DLD1 (cell line): ENCODE data around the gene C9orf153.
"Not testable (repeated sequence)": the region's sequence is repeated elsewhere in the genome, so short reads cannot be mapped to it uniquely, and the experiment has no call there.

Experiments used
- in situ Hi-C: cut with HindIII; loops from 2 replicates; pipeline ENCODE4 v1.10.0; 2017; ENCODE audit warnings: low sequenced_read_pairs

C9orf153 gene

DNA sequence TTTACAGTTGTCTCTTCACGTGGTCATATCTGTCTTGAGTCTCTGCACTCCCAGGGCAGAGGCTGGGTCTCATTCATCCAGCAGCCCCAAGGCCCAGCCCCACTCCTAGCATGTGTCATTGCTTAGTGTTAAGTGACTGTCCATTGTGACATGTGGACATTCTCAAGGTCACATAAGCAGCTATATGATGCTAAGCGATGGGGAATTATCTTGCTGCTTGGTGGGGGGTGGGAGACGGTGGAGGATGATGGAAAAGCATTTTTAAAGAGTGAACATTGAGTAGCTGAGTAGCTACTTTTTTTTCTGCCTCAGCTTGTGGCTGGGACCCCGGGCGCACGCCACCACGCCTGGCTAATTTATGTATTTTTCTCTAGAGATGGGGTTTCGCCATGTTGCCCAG, at the start of gene C9orf153:
Gene C9orf153, minus strand, starts transcription at position 101 of the 400 bp plus-strand sequence. CDS start 30,054 bp downstream, outside the sequence.
- in situ Hi-C loops, result no loop called here

DNA sequence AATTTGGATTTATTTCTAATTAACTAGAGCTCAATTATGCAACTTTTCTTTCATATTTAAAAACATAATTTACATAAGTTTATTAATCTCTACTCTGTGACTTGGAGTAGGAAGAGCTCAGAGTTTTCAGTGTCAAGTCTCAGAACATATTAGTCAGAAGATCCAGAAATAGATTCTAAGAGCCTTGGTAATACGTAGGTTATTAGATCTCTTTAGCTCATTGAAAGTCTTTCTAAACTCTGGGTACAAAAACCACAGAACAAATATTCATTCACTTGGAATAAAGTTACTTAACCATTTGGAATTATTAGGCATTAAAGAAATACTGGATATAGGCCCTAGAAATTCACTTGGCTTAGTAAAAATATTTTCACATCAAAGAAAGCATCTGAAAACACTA, 49.2 kb upstream of the C9orf153 start:
- in situ Hi-C loops, result no loop called here

DNA sequence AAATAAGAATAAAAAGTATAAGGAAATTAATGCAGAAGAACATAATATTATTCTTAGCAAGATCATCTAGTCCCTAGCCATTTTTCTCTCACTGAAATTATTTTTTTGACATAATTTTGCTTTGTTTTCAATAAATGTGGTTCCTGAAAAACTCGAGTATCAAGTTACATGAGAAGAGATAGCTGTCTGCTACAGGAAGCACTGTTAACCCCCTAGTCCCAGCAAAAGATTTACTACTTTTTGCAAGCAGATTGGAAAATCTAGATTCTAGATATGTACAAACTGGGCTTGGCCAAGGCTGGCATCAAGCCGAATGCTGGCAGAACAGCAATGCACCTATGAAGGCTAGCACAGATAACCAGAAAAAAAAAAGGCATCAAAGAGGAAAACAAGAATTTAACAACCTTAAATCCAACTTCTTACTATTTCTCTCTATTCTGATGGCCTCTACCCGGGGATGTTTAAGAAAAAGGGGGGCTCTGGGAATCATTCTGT, 44.8 kb upstream of the C9orf153 start:
- in situ Hi-C loops, result no loop called here

DNA sequence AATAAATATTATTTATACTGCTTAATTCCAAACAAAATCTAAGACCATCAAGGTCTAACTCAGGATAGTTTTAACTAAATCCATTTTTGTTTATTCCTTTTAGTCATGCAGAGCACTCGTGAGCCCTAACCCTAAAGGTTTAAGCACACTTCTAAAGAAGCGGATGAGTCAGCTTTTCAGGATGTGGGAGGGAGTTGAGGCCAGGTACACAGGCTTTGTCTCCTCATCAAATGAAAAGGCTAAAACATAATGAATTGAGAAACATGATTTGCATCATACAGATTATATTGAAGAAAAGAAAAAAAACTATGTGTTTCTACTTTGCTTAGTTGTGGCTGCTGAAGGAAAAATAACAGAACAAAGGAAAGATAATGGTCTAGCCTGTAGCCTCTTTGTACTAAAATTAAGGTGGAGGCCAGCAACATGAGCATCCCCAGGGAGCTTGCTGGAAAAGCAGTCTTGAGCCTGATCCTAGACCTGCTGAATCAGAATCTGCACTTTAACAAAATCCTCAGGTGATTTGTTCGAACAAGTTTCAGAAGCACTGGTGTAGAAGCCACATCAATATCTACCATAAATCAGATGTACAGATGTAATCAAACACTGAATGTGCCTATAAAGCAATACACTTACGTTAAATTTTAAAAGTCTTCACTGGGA, 44.0 kb upstream of the C9orf153 start:
- in situ Hi-C loops, result no loop called here

DNA sequence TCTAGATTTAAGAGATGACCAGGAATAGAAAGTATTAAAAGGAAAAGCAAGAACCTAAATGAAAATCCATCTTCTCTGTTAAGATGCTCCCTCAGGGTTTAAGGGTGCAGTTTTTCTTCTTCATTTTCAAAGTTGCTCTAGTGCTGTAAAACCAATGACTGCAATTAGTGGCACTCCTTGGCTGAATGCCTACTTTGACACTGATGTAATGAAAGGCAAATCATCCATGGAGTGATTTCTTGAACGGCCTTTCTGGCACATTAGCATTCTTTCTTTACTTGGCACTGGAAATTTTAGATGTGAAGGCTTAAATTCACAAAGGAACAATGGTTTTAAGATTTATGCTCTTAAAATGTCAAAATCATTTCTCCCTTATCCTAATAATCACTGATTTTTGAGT, 42.2 kb upstream of the C9orf153 start:
- in situ Hi-C loops, result no loop called here

DNA sequence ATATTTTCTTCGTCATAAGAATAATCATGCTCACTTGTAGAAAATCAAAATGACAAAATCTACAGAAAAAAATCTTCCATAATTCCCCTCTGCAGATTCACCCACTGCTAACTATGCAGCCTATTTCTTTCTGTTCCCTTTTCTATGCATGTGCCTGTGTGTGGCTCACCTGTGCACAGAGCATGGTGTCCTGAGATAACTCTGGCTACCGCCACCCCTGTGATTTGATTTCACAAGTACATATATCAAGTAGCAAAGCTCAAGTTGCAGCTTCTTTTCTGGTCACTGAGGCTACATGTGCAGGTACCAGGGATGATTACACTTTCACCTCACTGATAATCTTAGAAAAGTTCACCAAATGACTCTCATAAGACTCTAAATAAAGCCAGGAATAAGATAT, 41.2 kb upstream of the C9orf153 start:
- in situ Hi-C loops, result no loop called here

DNA sequence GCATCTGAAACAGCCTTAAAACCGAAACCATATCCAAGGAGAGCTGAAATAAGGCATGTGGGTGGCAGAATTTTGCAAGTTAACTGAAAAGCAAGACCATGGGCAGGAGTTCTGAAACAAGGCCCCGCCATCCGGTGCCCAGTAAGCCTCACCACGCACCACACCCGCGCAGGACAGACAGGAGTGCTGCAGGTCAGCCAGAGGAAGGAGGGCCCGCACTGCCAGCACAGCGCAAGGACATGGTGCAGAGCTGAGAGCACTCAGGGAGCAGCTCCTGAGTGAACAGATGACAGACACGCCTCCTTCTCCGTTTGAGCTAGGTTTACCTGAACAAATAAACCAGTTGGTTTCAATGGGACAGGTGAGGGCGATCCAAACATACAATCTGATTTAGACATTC, 39.4 kb upstream of the C9orf153 start:
- in situ Hi-C loops, result no loop called here

DNA sequence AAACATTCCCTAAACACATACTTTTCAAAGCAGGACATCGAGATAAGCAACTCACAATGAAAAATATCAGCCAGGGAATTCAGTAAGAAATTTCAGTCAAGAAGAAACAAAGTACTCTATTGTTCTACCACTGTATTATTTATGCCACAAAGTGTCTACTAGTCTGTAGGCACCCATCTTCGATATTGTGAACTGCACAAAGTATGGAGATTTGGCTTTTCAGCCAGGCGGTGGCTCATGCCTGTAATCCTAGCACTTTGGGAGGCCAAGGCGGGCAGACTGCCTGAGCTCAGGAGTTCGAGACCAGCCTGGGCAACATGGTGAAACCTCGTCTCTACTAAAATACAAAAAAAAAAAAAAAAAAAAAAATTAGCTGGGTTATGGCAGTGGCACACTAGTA, 30.9 kb upstream of the C9orf153 start:
- in situ Hi-C loops, result not testable (repeated sequence)

DNA sequence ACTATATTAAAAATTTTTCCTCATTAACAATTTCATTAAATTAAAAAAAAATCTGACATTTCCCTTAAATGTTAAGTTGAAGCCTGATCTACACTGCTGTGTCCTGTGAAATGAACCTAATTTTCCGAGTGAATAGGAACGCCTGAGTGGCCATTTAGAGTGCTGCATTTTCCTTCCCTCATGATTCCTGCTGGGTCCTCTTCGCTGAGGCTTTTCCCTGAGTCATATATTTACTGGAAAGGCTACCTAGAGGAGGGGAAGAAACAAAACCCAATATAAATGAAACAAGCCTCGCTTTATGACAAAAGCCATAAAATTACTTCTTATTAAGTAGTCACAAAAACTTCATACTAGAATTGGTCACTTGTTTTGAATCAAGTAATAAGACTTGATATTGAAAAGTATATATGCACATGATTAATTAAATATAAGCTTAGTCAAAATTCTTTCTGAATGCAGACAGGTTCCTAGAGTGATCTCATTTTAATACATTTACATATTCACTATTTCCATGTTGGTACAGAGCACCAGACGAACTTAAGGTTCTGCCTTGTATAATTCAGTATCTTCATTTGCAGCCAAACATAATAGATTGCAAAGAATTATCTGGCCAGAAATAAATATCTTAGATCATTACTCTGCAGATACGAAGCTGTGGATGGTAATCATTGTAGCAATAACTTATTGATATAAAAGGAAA, 29.2 kb upstream of the C9orf153 start:
- in situ Hi-C loops, result no loop called here

DNA sequence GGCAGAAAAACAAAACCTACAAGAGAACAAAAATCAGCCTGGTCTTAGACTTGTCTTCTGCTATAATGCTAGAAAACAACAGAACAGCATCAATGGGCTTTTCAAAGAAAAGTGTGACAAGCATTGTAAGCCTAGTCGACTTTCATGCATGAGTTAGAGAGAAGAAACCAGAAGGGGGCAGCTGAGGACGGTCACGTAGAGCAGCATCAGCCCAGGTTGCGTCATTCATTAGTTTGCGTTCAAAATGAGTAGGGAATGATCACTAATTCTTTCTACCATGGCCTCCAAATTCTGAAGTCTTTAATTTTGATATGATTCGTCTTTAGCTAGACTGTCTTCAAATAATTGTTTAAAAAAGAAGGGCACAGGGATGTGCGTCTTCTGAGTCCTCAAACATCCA, 27.6 kb upstream of the C9orf153 start:
- in situ Hi-C loops, result no loop called here

DNA sequence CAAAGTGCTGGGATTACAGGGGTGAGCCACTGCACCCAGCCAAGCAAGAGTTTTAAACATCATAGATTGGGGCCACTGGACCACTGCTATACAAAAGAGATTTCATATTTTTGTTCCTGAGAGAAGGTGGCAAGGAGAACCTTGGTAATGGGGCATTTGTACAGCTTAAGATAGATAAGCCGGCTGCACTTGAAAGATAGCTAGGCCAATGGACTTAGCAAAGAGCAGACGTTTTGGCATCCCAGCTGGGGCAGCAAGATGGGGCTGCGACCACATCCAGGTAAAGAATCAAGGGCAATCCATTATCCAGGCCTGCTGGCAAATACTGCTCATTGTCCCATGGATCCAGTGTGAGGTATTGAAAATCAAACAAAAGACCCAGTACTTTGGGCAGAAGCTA, 26.8 kb upstream of the C9orf153 start:
- in situ Hi-C loops, result no loop called here

DNA sequence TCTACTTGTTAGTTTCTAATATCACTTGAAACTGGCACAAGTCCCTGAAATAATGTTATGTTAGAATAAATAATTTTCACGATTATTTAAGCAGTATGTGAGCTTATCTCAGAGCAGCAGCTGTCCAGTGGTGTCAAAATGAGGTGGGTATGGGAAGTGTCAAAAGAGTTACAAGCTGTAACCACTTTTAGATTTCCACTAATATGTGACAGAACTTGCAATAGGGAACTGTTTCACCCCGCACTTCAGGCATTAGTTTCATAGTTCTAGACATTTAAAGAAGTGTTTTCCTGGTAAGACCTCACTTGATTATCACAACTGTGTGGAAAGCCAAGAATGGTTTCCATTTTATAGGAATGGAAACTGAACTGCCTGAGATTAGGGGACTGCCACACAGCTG, 25.8 kb upstream of the C9orf153 start:
- in situ Hi-C loops, result no loop called here

DNA sequence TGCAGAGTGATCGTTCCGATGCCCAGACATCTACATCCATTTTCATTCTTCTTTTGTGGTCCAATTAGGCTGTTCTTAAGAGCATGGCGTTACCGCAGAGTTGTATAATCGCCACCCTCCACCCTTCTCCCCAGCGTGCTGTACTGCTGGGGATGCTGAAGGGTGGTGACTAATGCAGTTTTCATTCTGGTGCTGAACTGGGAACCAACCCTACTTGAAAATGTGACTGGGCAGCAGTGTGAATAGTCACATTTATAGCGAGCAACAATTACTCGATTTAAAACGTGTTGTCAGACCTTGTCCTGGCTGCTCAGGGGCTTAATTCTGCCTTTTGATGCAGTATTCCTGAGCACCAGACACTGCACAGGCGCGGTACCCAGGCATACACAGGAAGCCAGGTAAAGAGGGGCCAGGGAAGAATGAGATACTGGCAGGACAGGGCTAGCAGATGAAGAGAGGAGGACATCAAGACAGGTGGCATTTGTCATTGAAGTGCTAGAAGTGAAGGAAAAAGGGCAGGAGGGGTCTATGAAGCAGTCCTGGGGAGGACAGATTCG, 23.6 kb upstream of the C9orf153 start:
- in situ Hi-C loops, result no loop called here

DNA sequence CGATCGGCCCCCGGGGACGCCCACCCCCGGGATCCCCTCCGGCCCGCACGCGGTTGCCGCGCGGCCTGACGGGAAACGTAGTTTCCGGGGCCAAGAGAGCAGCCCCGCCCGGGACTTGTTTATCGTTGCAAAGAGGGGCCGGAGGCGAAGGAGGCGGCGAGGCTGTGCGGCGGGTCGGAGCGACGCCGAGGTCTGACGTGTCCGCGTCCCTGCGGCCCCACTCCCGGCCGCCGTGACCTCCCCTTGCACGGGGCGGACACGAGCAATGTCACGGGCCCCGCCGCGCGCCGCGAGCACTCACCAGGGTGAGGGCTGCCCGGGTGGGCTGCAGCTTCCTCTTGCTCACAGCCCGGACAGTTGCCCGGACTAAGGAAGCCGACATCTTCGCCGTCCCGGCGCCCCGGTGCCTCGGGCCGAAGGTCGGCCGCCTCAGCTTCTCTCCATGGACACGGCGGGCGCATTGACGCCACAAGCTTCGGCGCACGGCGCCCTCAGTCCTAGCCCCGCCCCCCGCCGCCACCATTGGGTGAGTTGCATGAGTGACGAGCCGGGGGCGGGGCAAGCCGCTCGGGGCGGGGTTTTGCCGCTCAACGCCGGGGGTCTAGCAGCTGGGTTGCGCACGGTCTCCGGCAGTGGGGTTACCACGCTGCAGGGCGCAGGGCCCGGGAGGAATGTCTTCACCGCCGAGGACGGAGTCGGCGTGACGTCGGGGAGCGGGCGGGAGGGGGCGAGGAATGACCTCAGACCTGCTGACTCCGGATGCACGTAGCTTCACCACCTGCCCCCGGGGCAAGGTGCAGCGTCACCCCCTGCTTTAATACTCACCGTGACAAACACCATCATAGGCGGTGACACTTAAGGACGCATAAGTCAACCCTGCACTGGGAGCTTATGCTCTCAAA, 22.9 kb upstream of the C9orf153 start, which contains the start of gene ISCA1:
Gene ISCA1, minus strand, starts transcription at position 462 of the 902 bp plus-strand sequence. Its CDS starts 80 bp downstream, at position 382.
- in situ Hi-C loops, result no loop called here

DNA sequence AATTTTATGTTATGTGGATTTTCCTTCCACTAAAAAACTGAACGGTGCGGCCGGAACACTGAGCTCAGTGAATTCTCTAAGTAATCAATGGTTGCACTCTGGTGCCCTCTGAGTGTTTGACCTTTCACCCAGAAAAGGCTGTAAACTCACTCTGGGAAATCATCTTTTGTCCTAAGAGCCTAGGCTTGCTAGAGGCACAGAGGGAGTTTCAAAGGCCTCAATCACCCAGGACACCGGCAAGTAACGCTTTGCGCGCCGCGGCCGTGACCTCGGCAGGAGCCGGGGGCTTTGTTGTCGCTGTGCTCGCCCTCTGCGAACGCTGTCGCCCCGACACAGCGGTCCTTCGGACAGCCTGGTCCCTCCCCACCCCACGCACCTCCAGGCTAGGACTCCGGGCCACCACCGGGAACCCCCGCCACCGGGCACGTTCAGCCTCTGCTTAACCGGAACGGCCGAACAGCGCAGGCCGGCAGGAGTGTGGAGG, 22.2 kb upstream of the C9orf153 start:
- in situ Hi-C loops, result no loop called here

DNA sequence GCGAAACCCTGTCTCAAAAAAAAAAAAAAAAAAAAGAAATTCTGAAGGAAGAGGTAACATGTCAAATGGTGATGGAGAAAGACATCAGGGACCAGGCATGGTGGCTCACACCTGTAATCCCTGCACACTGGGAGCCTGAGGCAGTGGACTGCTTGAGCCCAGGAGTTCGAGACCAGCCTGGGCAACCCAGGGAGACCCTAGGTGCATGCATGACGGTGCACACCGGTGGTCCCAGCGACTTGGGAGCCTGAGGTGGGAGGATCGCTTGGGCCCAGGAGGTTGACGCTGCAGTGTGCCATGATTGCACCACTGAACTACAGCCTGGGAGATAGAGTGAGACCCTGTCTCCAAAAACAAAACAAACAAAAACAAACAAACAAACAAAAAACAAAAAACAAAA, 21.1 kb upstream of the C9orf153 start:
- in situ Hi-C loops, result no loop called here

DNA sequence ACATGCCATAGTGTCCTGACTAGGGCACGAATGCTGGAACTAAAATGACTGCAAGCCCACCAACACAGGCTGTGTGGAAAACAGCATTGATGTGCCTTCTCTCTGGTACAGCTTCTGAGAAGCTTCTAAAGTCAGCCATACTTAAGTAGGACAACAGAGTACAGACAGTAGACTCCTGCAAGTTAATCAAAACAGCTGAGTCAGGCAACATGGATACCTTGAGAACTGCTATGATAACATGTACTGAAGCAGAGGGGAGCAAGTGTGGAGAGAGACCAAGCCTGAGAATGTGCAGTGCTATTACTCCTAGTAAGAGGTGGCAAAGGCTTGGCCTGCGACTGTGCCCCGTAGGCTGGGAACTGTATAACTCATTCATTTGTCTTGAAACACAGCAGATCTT, 20.4 kb upstream of the C9orf153 start:
- in situ Hi-C loops, result no loop called here

DNA sequence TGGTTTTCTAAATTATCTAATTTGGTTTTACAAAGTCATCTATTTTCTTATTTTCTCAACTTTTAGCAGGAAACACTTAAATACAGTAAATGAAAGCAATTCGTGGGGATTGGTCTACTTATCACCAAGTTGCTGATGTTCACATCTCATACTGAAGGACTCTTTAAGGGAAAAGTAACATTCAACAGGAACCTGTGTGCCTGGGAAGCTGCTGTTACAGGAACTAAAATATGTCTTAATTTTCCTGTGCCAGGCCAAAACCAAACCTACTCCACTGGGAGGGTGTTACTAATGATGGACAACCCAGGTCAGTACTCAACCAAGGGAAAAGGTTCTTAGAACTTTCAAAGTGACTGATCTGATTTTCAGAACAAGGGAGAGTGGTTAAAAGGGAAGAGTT, 17.6 kb upstream of the C9orf153 start:
- in situ Hi-C loops, result no loop called here

DNA sequence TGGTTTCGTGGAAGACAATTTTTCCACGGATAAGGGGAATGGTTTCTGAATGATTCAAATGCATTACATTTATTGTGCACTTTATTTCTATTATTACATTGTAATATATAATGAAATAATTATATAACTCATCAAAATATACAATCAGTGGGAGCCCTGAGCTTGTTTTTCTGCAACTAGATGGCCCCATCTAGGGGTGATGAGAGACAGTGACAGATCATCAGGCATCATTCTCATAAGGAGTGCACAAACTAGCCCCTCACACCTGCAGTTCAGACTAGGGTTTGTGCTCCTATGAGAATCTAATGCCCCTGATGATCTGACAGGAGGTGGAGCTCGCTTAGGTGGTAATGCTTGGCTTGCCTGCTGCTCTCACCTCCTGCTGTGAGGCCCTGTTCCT, 16.5 kb upstream of the C9orf153 start:
- in situ Hi-C loops, result no loop called here

DNA sequence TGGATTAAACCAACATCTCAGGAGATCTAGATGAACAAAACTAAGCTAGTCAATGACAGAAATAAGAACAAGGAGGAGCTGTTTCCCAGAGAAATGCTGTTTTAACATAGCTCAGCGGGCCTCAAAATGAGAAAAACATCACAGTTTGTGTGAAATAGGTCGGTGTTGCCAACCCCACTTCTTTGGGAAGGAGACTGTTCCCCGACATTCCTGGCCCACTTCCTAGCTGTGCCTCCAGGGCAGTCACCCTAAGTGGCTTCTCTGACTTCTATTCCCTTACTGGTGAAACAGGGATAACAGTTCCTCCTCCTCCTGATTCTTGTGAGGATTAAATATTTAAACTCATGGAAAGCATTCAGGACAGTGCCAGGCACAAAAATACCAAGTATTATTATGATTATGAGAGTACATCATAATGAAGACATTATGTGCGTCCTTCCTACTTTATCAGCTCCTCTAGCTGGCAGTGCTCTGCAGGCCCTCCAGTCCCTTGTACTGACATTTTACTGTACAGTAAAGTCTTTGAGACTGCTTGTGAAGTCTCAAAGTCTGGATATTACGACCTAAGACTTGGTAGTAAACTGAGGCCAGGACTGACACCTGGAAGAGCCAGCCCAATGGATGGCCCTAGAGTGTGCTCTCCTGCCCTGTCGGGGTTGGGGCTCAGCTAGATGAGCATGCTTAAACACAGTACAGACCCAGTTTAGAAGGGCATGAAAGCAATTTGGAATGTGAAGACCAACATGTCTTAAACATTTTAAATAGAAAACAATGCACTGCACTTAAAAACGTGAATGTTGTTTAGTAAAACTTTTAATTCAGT, 15.6 kb upstream of the C9orf153 start:
- in situ Hi-C loops, result no loop called here
